Stimulated activated effector memory CD8-positive, alpha-beta T cell treated with anti-CD3 and anti-CD28 coated beads, Interleukin-12 subunit alpha, Interleukin-12 subunit beta, amount 100 ng/mL, for 72 hours (primary cell): Measurements from ENCODE around the gene WSB2.

ENCODE experiments used
- ATAC-seq: fragments of 150-1000 bp; cut with Tn5 transposase; 2 replicates; pipeline ENCODE4 v1.10.0; 2021
- DNase-seq, 2 donors: peaks; one replicate each; pipeline ENCODE4 v3.0.0; 2021 to 2022; ENCODE audit warnings: low spot score in 2 of 2
- H3K27ac Mint-ChIP-seq: one replicate; pipeline ENCODE4 v1.8.0; 2022; ENCODE audit warnings: mild to moderate bottlenecking, mixed read lengths
- H3K36me3 Mint-ChIP-seq: one replicate; pipeline ENCODE4 v1.8.0; 2022; ENCODE audit warnings: mild to moderate bottlenecking, mixed read lengths
- H3K4me1 Mint-ChIP-seq: one replicate; pipeline ENCODE4 v1.8.0; 2022; ENCODE audit warnings: mixed read lengths
- H3K4me3 Mint-ChIP-seq: one replicate; pipeline ENCODE4 v1.8.0; 2022; ENCODE audit warnings: mild to moderate bottlenecking, mixed read lengths
- H3K9me3 Mint-ChIP-seq: one replicate; pipeline ENCODE4 v1.8.0; 2022; ENCODE audit warnings: mixed read lengths

The WSB2 gene

GRCh38 chr12:118053071-118053985 lies 7.7 kb downstream of the WSB2 start:
- peak overlapping the region; percentile 48 for H3K4me3 Mint-ChIP-seq
- H3K4me1 Mint-ChIP-seq: peaks cover 42% of the 10 kb centered on the region
- peaks cover 71% of the 10 kb centered on the region for H3K36me3 Mint-ChIP-seq
- DNase-seq: peak in 1 of 2 donors; percentile 62
- no peaks in the 10 kb centered on the region for H3K9me3 Mint-ChIP-seq
- peak; percentile 7 for ATAC-seq
- H3K27ac Mint-ChIP-seq: peak overlapping the region; percentile 89

GRCh38 chr12:118052324-118053070 lies 8.5 kb downstream of the WSB2 start:
- peak overlapping the region; percentile 48 for H3K4me3 Mint-ChIP-seq
- peak; percentile 87 for ATAC-seq
- H3K9me3 Mint-ChIP-seq: no peaks in the 10 kb centered on the region
- H3K36me3 Mint-ChIP-seq: peaks cover 74% of the 10 kb centered on the region
- peak overlapping the region; percentile 89 for H3K27ac Mint-ChIP-seq
- peaks cover 38% of the 10 kb centered on the region for H3K4me1 Mint-ChIP-seq
- DNase-seq: peak in 1 of 2 donors; percentile 75

GRCh38 chr12:118050972-118051910 lies 9.7 kb downstream of the WSB2 start:
- ATAC-seq: peak; percentile 66
- Mint-ChIP-seq H3K4me3 (peak overlapping the region; percentile 48), H3K36me3 (peaks cover 84% of the 10 kb centered on the region), H3K4me1 (peaks cover 36% of the 10 kb centered on the region), H3K27ac (peak overlapping the region; percentile 89), H3K9me3 (no peaks in the 10 kb centered on the region)
- peak in 1 of 2 donors; percentile 67 for DNase-seq

- Mint-ChIP-seq H3K4me3 (no peak overlapping the region), H3K36me3 (peaks cover 99% of the 10 kb centered on the region), H3K9me3 (no peaks in the 10 kb centered on the region), H3K4me1 (peaks cover 44% of the 10 kb centered on the region), H3K27ac (no peak overlapping the region)
- ATAC-seq (no peak), DNase-seq (no peak)
Measured at GRCh38 chr12:118046430-118046829, 14.5 kb downstream of the WSB2 start.

- no peak for ATAC-seq
- peak overlapping the region; percentile 23 for H3K4me3 Mint-ChIP-seq
- H3K9me3 Mint-ChIP-seq: no peaks in the 10 kb centered on the region
- no peak for DNase-seq
- H3K36me3 Mint-ChIP-seq: peaks cover 99% of the 10 kb centered on the region
- peaks cover 42% of the 10 kb centered on the region for H3K4me1 Mint-ChIP-seq
- peak overlapping the region; percentile 91 for H3K27ac Mint-ChIP-seq
Measured at GRCh38 chr12:118044577-118044976, 16.4 kb downstream of the WSB2 start.

GRCh38 chr12:118044075-118044474 lies 16.9 kb downstream of the WSB2 start:
- peaks cover 99% of the 10 kb centered on the region for H3K36me3 Mint-ChIP-seq
- peak overlapping the region; percentile 91 for H3K27ac Mint-ChIP-seq
- no peak for DNase-seq
- peak; percentile 72 for ATAC-seq
- peak overlapping the region; percentile 23 for H3K4me3 Mint-ChIP-seq
- H3K9me3 Mint-ChIP-seq: no peaks in the 10 kb centered on the region
- peaks cover 42% of the 10 kb centered on the region for H3K4me1 Mint-ChIP-seq

GRCh38 chr12:118042091-118042490 lies 18.9 kb downstream of the WSB2 start:
- DNase-seq (no peak), ATAC-seq (peak; percentile 22)
- Mint-ChIP-seq H3K4me3 (no peak overlapping the region), H3K36me3 (peaks cover 100% of the 10 kb centered on the region), H3K4me1 (peaks cover 42% of the 10 kb centered on the region), H3K27ac (peak overlapping the region; percentile 91), H3K9me3 (no peaks in the 10 kb centered on the region)

GRCh38 chr12:118038137-118038536 lies 22.8 kb downstream of the WSB2 start:
- ATAC-seq (no peak), DNase-seq (no peak)
- Mint-ChIP-seq H3K27ac (peak overlapping the region; percentile 12), H3K9me3 (no peaks in the 10 kb centered on the region), H3K4me3 (no peak overlapping the region), H3K36me3 (peaks cover 100% of the 10 kb centered on the region), H3K4me1 (peaks cover 47% of the 10 kb centered on the region)

- ATAC-seq (no peak), DNase-seq (no peak)
- Mint-ChIP-seq H3K4me1 (peaks cover 36% of the 10 kb centered on the region), H3K4me3 (no peak overlapping the region), H3K9me3 (no peaks in the 10 kb centered on the region), H3K36me3 (peaks cover 100% of the 10 kb centered on the region), H3K27ac (peak overlapping the region; percentile 97)
Measured at GRCh38 chr12:118036672-118037411, 24.1 kb downstream of the WSB2 start.

- ATAC-seq: peak; percentile 95
- Mint-ChIP-seq H3K9me3 (no peaks in the 10 kb centered on the region), H3K4me3 (peak overlapping the region; percentile 38), H3K27ac (peak overlapping the region; percentile 97), H3K4me1 (peaks cover 29% of the 10 kb centered on the region), H3K36me3 (peaks cover 100% of the 10 kb centered on the region)
- DNase-seq: peak in 1 of 2 donors; percentile 61
Measured at GRCh38 chr12:118035190-118036041, 25.6 kb downstream of the WSB2 start.

- Mint-ChIP-seq H3K4me1 (peaks cover 29% of the 10 kb centered on the region), H3K27ac (peak overlapping the region; percentile 97), H3K9me3 (no peaks in the 10 kb centered on the region), H3K36me3 (peaks cover 100% of the 10 kb centered on the region), H3K4me3 (peak overlapping the region; percentile 38)
- ATAC-seq (no peak), DNase-seq (no peak)
Measured at GRCh38 chr12:118034429-118035189, 26.4 kb downstream of the WSB2 start.

- Mint-ChIP-seq H3K27ac (peak overlapping the region; percentile 97), H3K9me3 (no peaks in the 10 kb centered on the region), H3K4me3 (peak overlapping the region; percentile 38), H3K4me1 (peaks cover 29% of the 10 kb centered on the region), H3K36me3 (peaks cover 100% of the 10 kb centered on the region)
- ATAC-seq: no peak
- DNase-seq: no peak
Measured at GRCh38 chr12:118033902-118034301, 27.1 kb downstream of the WSB2 start.

GRCh38 chr12:118033323-118033722 lies 27.7 kb downstream of the WSB2 start:
- H3K4me3 Mint-ChIP-seq: no peak overlapping the region
- ATAC-seq (no peak), DNase-seq (no peak)
- no peaks in the 10 kb centered on the region for H3K9me3 Mint-ChIP-seq
- peaks cover 100% of the 10 kb centered on the region for H3K36me3 Mint-ChIP-seq
- H3K27ac Mint-ChIP-seq: peak overlapping the region; percentile 97
- peaks cover 29% of the 10 kb centered on the region for H3K4me1 Mint-ChIP-seq
